Measurements from ENCODE around the gene PTK6.

Gene PTK6

GRCh38 chr20:63537525-63538203 lies 488 bp upstream of the PTK6 start:
- H2BK5ac ChIP-seq (ENCODE audit: low read length), result peak overlapping the region; percentile 75
- peak overlapping the region; percentile 45 for H3K4me2 ChIP-seq (ENCODE audit: insufficient read depth, low read length, poor library complexity, severe bottlenecking)
- peak overlapping the region; percentile 80 for H3K23ac ChIP-seq (ENCODE audit: low read depth, low read length, poor library complexity)
- H2BK12ac ChIP-seq (ENCODE audit: low read length), result peak overlapping the region; percentile 100
- peak; percentile 82 for DNase-seq (ENCODE audit: low spot score)
- H3K9me3 ChIP-seq (replicated peaks in 1 of 2; ENCODE audit: control insufficient read depth in 2 of 2, insufficient read depth in 1 of 2, low read depth in 1 of 2, low read length in 2 of 2), result no peaks in the 10 kb centered on the region
- H3K4me3 ChIP-seq (ENCODE audit: low read length in 2 of 2), result peak overlapping the region in 1 of 2 donors; percentile 27
- H2BK15ac ChIP-seq (ENCODE audit: low read length), result peak overlapping the region; percentile 99
- H3K9ac ChIP-seq (ENCODE audit: low read depth, low read length, poor library complexity), result peak overlapping the region; percentile 81
- no peak overlapping the region for H3K27ac ChIP-seq (replicated peaks; ENCODE audit: low read length)
- no peak overlapping the region for H3K14ac ChIP-seq (ENCODE audit: low read length)
- no peaks in the 10 kb centered on the region for H3K36me3 ChIP-seq (replicated peaks in 1 of 2; ENCODE audit: control insufficient read depth in 2 of 2, insufficient read depth in 2 of 2, low read length in 2 of 2)
- peaks cover 0 to 20% (median 0%) of the 10 kb centered on the region in 3 experiments for H3K27me3 ChIP-seq (ENCODE audit: control insufficient read depth in 3 of 3, insufficient read depth in 3 of 3, low read depth in 1 of 3, low read length in 3 of 3)
- H3K4ac ChIP-seq (ENCODE audit: low read length), result peak overlapping the region; percentile 76
- peak overlapping the region; percentile 17 for H4K8ac ChIP-seq (ENCODE audit: low read depth, low read length)
- H3K79me1 ChIP-seq (ENCODE audit: low read depth, low read length), result no peaks in the 10 kb centered on the region
- H3K4me1 ChIP-seq (ENCODE audit: control insufficient read depth in 2 of 2, insufficient read depth in 1 of 2, low read depth in 1 of 2, low read length in 2 of 2), result peaks cover 16 to 21% of the 10 kb centered on the region in 2 donors
- H4K91ac ChIP-seq (ENCODE audit: low read depth, low read length, poor library complexity), result no peak overlapping the region
- WGBS, 2 donors (ENCODE audit: extremely low coverage in 2 of 2, insufficient read length in 2 of 2, insufficient replicate concordance in 1 of 2), result no CpG with 5 or more reads among the region's 34 CpGs
- peak overlapping the region; percentile 100 for H2AK5ac ChIP-seq (ENCODE audit: low read depth, low read length)
- H2BK120ac ChIP-seq (ENCODE audit: low read depth, low read length), result no peak overlapping the region
- H3K18ac ChIP-seq (ENCODE audit: low read length), result peak overlapping the region; percentile 90
- peak overlapping the region; percentile 84 for H2AFZ ChIP-seq (ENCODE audit: low read length)

GRCh38 chr20:63536241-63536977 lies 767 bp downstream of the PTK6 start:
- Histone ChIP-seq H2BK120ac (ENCODE audit: low read depth, low read length) (no peak overlapping the region), H3K9ac (ENCODE audit: low read depth, low read length, poor library complexity) (peak overlapping the region; percentile 30), H3K14ac (ENCODE audit: low read length) (no peak overlapping the region), H4K91ac (ENCODE audit: low read depth, low read length, poor library complexity) (no peak overlapping the region), H2BK15ac (ENCODE audit: low read length) (peak overlapping the region; percentile 97), H2BK12ac (ENCODE audit: low read length) (peak overlapping the region; percentile 97), H3K27ac (replicated peaks; ENCODE audit: low read length) (no peak overlapping the region), H3K4me3 (ENCODE audit: low read length in 2 of 2) (no peak overlapping the region), H2AK5ac (ENCODE audit: low read depth, low read length) (peak overlapping the region; percentile 100), H3K4ac (ENCODE audit: low read length) (no peak overlapping the region), H3K27me3 (ENCODE audit: control insufficient read depth in 3 of 3, insufficient read depth in 3 of 3, low read depth in 1 of 3, low read length in 3 of 3) (peaks cover 0 to 16% (median 0%) of the 10 kb centered on the region in 3 experiments), H3K4me1 (ENCODE audit: control insufficient read depth in 2 of 2, insufficient read depth in 1 of 2, low read depth in 1 of 2, low read length in 2 of 2) (peaks cover 16 to 21% of the 10 kb centered on the region in 2 donors), H3K36me3 (replicated peaks in 1 of 2; ENCODE audit: control insufficient read depth in 2 of 2, insufficient read depth in 2 of 2, low read length in 2 of 2) (no peaks in the 10 kb centered on the region), H3K9me3 (replicated peaks in 1 of 2; ENCODE audit: control insufficient read depth in 2 of 2, insufficient read depth in 1 of 2, low read depth in 1 of 2, low read length in 2 of 2) (peaks cover 0 to 2% of the 10 kb centered on the region in 2 donors), H3K79me1 (ENCODE audit: low read depth, low read length) (no peaks in the 10 kb centered on the region), H3K18ac (ENCODE audit: low read length) (peak overlapping the region; percentile 20), H3K4me2 (ENCODE audit: insufficient read depth, low read length, poor library complexity, severe bottlenecking) (no peak overlapping the region), H3K23ac (ENCODE audit: low read depth, low read length, poor library complexity) (peak overlapping the region; percentile 80), H2BK5ac (ENCODE audit: low read length) (peak overlapping the region; percentile 44), H4K8ac (ENCODE audit: low read depth, low read length) (no peak overlapping the region), H2AFZ (ENCODE audit: low read length) (peak overlapping the region; percentile 53)
- DNase-seq (ENCODE audit: low spot score), result peak; percentile 31
- WGBS, 2 donors (ENCODE audit: extremely low coverage in 2 of 2, insufficient read length in 2 of 2, insufficient replicate concordance in 1 of 2), result no CpG with 5 or more reads among the region's 35 CpGs

GRCh38 chr20:63534831-63535651 lies 2.1 kb downstream of the PTK6 start:
- Histone ChIP-seq H3K4me2 (ENCODE audit: insufficient read depth, low read length, poor library complexity, severe bottlenecking) (no peak overlapping the region), H2BK5ac (ENCODE audit: low read length) (peak overlapping the region; percentile 90), H4K8ac (ENCODE audit: low read depth, low read length) (peak overlapping the region; percentile 43), H3K18ac (ENCODE audit: low read length) (peak overlapping the region; percentile 65), H2BK120ac (ENCODE audit: low read depth, low read length) (no peak overlapping the region), H3K9me3 (replicated peaks in 1 of 2; ENCODE audit: control insufficient read depth in 2 of 2, insufficient read depth in 1 of 2, low read depth in 1 of 2, low read length in 2 of 2) (peaks cover 0 to 2% of the 10 kb centered on the region in 2 donors), H2AK5ac (ENCODE audit: low read depth, low read length) (peak overlapping the region; percentile 99), H3K23ac (ENCODE audit: low read depth, low read length, poor library complexity) (peak overlapping the region; percentile 98), H4K91ac (ENCODE audit: low read depth, low read length, poor library complexity) (peak overlapping the region; percentile 99), H3K27me3 (ENCODE audit: control insufficient read depth in 3 of 3, insufficient read depth in 3 of 3, low read depth in 1 of 3, low read length in 3 of 3) (peaks cover 0 to 3% (median 0%) of the 10 kb centered on the region in 3 experiments), H2AFZ (ENCODE audit: low read length) (no peak overlapping the region), H3K4ac (ENCODE audit: low read length) (no peak overlapping the region), H3K27ac (replicated peaks; ENCODE audit: low read length) (no peak overlapping the region), H3K9ac (ENCODE audit: low read depth, low read length, poor library complexity) (peak overlapping the region; percentile 60), H3K36me3 (replicated peaks in 1 of 2; ENCODE audit: control insufficient read depth in 2 of 2, insufficient read depth in 2 of 2, low read length in 2 of 2) (no peaks in the 10 kb centered on the region), H3K4me3 (ENCODE audit: low read length in 2 of 2) (no peak overlapping the region), H2BK15ac (ENCODE audit: low read length) (peak overlapping the region; percentile 75), H3K79me1 (ENCODE audit: low read depth, low read length) (no peaks in the 10 kb centered on the region), H3K4me1 (ENCODE audit: control insufficient read depth in 2 of 2, insufficient read depth in 1 of 2, low read depth in 1 of 2, low read length in 2 of 2) (peaks cover 16 to 20% of the 10 kb centered on the region in 2 donors), H3K14ac (ENCODE audit: low read length) (peak overlapping the region; percentile 97), H2BK12ac (ENCODE audit: low read length) (peak overlapping the region; percentile 97)
- no CpG with 5 or more reads among the region's 49 CpGs for WGBS, 2 donors (ENCODE audit: extremely low coverage in 2 of 2, insufficient read length in 2 of 2, insufficient replicate concordance in 1 of 2)
- no peak for DNase-seq (ENCODE audit: low spot score)

Measured in neuronal stem cell (in vitro differentiated cells).